Measurements from ENCODE around the gene KTN1.

Gene KTN1

DNA sequence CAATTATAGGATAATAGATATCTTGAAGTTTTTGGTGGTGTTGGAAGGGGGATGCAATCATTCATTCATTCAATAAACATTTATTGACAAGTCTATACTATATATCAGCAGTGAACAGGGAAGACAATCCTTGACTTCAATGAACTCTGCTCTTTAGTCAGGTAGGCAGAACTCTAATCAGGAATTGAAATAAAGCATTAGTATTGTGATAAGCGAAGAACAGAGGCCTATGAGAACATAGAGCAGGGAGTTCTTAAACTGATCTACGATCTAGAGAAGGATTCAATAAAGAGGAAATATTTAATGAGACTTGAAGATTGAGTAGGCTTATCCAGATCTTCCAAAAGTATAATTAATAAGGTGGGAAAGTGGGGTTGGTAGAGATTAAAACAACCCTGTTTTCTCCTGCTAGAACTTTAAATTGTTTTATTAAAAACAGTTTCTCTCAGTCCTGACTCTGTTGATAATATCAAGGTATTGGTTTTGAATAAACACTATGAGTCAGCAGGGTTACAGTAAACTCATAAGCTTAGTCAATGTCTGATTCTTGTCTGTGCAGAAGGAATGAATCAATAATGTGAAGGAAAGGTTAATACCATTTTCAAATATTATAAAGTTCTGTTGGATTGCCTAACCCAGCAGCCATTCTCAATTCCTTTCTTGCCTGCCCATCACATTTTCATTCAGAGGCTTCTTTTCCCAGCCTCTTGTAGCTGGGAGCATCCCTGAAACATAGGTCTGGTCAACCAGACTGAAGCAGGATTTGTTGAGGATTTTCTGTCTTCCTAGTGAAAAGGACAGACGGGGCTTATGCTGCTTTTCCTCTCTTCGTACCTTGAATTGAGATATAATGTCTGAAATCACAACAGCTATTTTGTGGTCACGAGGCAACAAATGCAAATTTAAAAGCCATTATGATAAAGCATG lies 38.9 kb upstream of the KTN1 start:
- Histone ChIP-seq H3K4me1 (ENCODE audit: control insufficient read depth, insufficient read depth, low read length) (no peaks in the 10 kb centered on the region), H3K27ac (ENCODE audit: low read length) (no peak overlapping the region), H3K27me3 (ENCODE audit: control insufficient read depth in 1 of 2, insufficient read depth in 2 of 2, low read length in 2 of 2) (no peaks in the 10 kb centered on the region), H3K9ac (ENCODE audit: low read length in 2 of 2) (no peak overlapping the region), H3K9me3 (ENCODE audit: control insufficient read depth in 2 of 2, low read length in 2 of 2) (no peaks in the 10 kb centered on the region), H3K4me3 (ENCODE audit: low read length in 2 of 2) (no peak overlapping the region), H3K36me3 (ENCODE audit: control insufficient read depth in 2 of 2, insufficient read depth in 2 of 2, low read length in 2 of 2) (no peaks in the 10 kb centered on the region)

DNA sequence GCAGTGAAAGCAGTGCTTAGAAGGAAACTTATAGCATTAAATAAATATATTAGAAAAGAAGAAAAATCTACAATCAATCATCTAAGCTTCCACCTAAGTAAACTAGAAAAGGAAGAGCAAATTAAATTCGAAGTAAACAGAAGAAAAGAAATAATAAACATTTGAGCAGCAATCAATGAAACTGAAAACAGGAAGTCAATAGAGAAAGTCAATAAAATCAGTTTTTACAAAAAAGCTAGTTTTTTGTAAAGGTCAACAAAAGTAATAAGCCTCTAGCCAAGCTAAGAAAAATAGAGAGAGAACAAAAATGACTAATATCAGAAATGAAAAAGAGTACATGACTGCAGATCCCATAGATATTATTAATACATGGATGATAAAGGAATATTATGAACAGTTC lies 34.2 kb upstream of the KTN1 start:
- Histone ChIP-seq H3K9me3 (ENCODE audit: control insufficient read depth in 2 of 2, low read length in 2 of 2) (no peaks in the 10 kb centered on the region), H3K4me3 (ENCODE audit: low read length in 2 of 2) (no peak overlapping the region), H3K36me3 (ENCODE audit: control insufficient read depth in 2 of 2, insufficient read depth in 2 of 2, low read length in 2 of 2) (no peaks in the 10 kb centered on the region), H3K27ac (ENCODE audit: low read length) (no peak overlapping the region), H3K4me1 (ENCODE audit: control insufficient read depth, insufficient read depth, low read length) (no peaks in the 10 kb centered on the region), H3K9ac (ENCODE audit: low read length in 2 of 2) (no peak overlapping the region), H3K27me3 (ENCODE audit: control insufficient read depth in 1 of 2, insufficient read depth in 2 of 2, low read length in 2 of 2) (no peaks in the 10 kb centered on the region)

DNA sequence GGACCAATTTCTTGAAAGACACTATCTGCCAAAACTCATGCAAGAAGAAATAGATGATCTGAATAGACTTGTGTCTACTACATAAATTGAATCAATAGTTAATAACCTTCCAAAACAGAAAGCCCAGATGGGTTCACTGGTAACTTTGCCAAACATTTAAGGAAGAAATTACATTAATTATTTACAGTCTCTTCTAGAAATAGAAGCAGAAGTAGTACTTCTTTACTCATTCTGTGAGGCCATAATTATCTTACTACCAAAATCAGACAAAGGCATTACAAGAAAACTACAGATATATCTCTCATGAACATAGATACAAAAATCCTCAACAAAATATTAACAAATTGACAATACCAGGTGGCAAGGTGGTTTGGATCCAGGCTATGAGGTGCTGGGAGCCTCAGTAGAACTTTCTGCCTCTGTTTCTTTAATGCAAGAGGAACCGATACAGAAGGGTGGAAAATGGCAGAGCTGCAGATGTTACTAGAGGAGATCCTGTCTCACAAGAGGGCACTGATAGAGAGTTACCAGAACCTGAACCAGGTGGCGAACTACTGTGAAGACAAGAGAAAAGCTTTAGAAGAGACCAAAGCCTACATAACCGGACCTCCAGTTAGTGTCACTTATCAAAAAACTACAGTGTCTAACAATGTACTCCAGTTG lies 33.7 kb upstream of the KTN1 start:
- Histone ChIP-seq H3K4me1 (ENCODE audit: control insufficient read depth, insufficient read depth, low read length) (no peaks in the 10 kb centered on the region), H3K27me3 (ENCODE audit: control insufficient read depth in 1 of 2, insufficient read depth in 2 of 2, low read length in 2 of 2) (no peaks in the 10 kb centered on the region), H3K9me3 (ENCODE audit: control insufficient read depth in 2 of 2, low read length in 2 of 2) (no peaks in the 10 kb centered on the region), H3K4me3 (ENCODE audit: low read length in 2 of 2) (no peak overlapping the region), H3K9ac (ENCODE audit: low read length in 2 of 2) (no peak overlapping the region), H3K27ac (ENCODE audit: low read length) (no peak overlapping the region), H3K36me3 (ENCODE audit: control insufficient read depth in 2 of 2, insufficient read depth in 2 of 2, low read length in 2 of 2) (no peaks in the 10 kb centered on the region)

DNA sequence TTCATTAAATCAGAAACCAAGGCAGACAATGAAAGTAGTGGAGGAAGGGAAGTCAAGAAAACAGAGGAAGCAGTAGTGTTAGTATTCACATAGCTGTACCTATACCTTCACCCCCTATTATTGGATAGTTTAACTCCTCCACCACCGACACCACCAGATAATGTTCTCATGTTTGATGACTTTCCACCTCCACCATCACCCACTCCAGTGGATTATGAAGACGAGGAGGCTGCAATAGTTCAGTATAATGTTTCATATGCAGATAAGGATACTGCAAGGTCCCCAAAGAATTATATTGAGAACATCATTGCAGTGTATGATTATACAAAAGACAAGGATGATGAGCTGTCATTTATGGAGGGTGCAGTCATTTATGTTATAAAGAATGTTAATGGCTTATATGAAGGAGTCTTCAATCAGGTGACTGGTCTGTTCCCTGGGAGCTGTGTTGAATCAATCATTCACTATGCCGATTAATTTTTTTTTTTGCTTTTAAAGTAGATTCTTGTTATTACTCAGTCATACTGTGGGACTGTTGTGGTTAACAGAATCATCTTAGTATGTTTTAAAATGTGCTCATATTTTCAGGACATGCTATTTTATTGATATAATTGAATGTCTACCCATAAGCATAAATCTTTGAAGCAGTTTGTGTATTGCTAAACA lies 32.2 kb upstream of the KTN1 start:
- Histone ChIP-seq H3K4me3 (ENCODE audit: low read length in 2 of 2) (no peak overlapping the region), H3K36me3 (ENCODE audit: control insufficient read depth in 2 of 2, insufficient read depth in 2 of 2, low read length in 2 of 2) (no peaks in the 10 kb centered on the region), H3K4me1 (ENCODE audit: control insufficient read depth, insufficient read depth, low read length) (no peaks in the 10 kb centered on the region), H3K9ac (ENCODE audit: low read length in 2 of 2) (no peak overlapping the region), H3K27me3 (ENCODE audit: control insufficient read depth in 1 of 2, insufficient read depth in 2 of 2, low read length in 2 of 2) (no peaks in the 10 kb centered on the region), H3K9me3 (ENCODE audit: control insufficient read depth in 2 of 2, low read length in 2 of 2) (no peaks in the 10 kb centered on the region), H3K27ac (ENCODE audit: low read length) (no peak overlapping the region)

GRCh38 chr14:55553791-55554190 lies 26.2 kb upstream of the KTN1 start:
- H3K27ac ChIP-seq (ENCODE audit: low read length) = no peak overlapping the region
- H3K4me3 ChIP-seq (ENCODE audit: low read length in 2 of 2) = no peak overlapping the region
- H3K9ac ChIP-seq (ENCODE audit: low read length in 2 of 2) = no peak overlapping the region
- H3K27me3 ChIP-seq (ENCODE audit: control insufficient read depth in 1 of 2, insufficient read depth in 2 of 2, low read length in 2 of 2) = no peaks in the 10 kb centered on the region
- H3K36me3 ChIP-seq (ENCODE audit: control insufficient read depth in 2 of 2, insufficient read depth in 2 of 2, low read length in 2 of 2) = no peaks in the 10 kb centered on the region
- H3K4me1 ChIP-seq (ENCODE audit: control insufficient read depth, insufficient read depth, low read length) = peaks cover 9% of the 10 kb centered on the region
- peaks cover 0 to 4% of the 10 kb centered on the region in 2 donors for H3K9me3 ChIP-seq (ENCODE audit: control insufficient read depth in 2 of 2, low read length in 2 of 2)

GRCh38 chr14:55556929-55557623 lies 22.9 kb upstream of the KTN1 start:
- Histone ChIP-seq H3K36me3 (ENCODE audit: control insufficient read depth in 2 of 2, insufficient read depth in 2 of 2, low read length in 2 of 2) (no peaks in the 10 kb centered on the region), H3K4me1 (ENCODE audit: control insufficient read depth, insufficient read depth, low read length) (peaks cover 9% of the 10 kb centered on the region), H3K9me3 (ENCODE audit: control insufficient read depth in 2 of 2, low read length in 2 of 2) (peaks cover 0 to 4% of the 10 kb centered on the region in 2 donors), H3K27ac (ENCODE audit: low read length) (no peak overlapping the region), H3K27me3 (ENCODE audit: control insufficient read depth in 1 of 2, insufficient read depth in 2 of 2, low read length in 2 of 2) (no peaks in the 10 kb centered on the region), H3K9ac (ENCODE audit: low read length in 2 of 2) (no peak overlapping the region), H3K4me3 (ENCODE audit: low read length in 2 of 2) (peak overlapping the region in 1 of 2 donors; percentile 63)

GRCh38 chr14:55562135-55562534 lies 17.9 kb upstream of the KTN1 start:
- Histone ChIP-seq H3K27me3 (ENCODE audit: control insufficient read depth in 1 of 2, insufficient read depth in 2 of 2, low read length in 2 of 2) (no peaks in the 10 kb centered on the region), H3K36me3 (ENCODE audit: control insufficient read depth in 2 of 2, insufficient read depth in 2 of 2, low read length in 2 of 2) (no peaks in the 10 kb centered on the region), H3K9me3 (ENCODE audit: control insufficient read depth in 2 of 2, low read length in 2 of 2) (no peaks in the 10 kb centered on the region), H3K9ac (ENCODE audit: low read length in 2 of 2) (no peak overlapping the region), H3K4me3 (ENCODE audit: low read length in 2 of 2) (no peak overlapping the region), H3K27ac (ENCODE audit: low read length) (no peak overlapping the region), H3K4me1 (ENCODE audit: control insufficient read depth, insufficient read depth, low read length) (peaks cover 5% of the 10 kb centered on the region)

DNA sequence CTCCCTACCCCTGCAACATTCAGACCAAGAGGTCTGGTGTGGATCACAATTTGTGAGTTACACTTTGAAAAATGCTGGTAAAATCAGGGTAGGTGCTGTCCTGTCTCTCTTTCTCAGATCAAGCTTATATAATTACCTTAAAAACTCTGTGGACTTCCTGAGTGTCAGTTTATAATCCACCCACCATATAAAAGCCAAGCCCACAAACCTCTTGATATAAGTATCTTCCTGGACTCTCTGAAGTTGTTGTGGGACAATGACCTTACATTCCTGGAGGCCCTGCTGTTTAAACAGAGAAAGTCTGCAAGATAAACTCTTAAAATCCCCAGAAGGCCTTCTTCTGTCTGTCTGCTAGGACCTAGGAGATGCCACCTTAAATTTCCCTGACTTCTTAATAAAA lies 11.4 kb upstream of the KTN1 start:
- Histone ChIP-seq H3K4me1 (ENCODE audit: control insufficient read depth, insufficient read depth, low read length) (no peaks in the 10 kb centered on the region), H3K4me3 (ENCODE audit: low read length in 2 of 2) (no peak overlapping the region), H3K9me3 (ENCODE audit: control insufficient read depth in 2 of 2, low read length in 2 of 2) (no peaks in the 10 kb centered on the region), H3K36me3 (ENCODE audit: control insufficient read depth in 2 of 2, insufficient read depth in 2 of 2, low read length in 2 of 2) (no peaks in the 10 kb centered on the region), H3K9ac (ENCODE audit: low read length in 2 of 2) (no peak overlapping the region), H3K27ac (ENCODE audit: low read length) (no peak overlapping the region), H3K27me3 (ENCODE audit: control insufficient read depth in 1 of 2, insufficient read depth in 2 of 2, low read length in 2 of 2) (no peaks in the 10 kb centered on the region)

DNA sequence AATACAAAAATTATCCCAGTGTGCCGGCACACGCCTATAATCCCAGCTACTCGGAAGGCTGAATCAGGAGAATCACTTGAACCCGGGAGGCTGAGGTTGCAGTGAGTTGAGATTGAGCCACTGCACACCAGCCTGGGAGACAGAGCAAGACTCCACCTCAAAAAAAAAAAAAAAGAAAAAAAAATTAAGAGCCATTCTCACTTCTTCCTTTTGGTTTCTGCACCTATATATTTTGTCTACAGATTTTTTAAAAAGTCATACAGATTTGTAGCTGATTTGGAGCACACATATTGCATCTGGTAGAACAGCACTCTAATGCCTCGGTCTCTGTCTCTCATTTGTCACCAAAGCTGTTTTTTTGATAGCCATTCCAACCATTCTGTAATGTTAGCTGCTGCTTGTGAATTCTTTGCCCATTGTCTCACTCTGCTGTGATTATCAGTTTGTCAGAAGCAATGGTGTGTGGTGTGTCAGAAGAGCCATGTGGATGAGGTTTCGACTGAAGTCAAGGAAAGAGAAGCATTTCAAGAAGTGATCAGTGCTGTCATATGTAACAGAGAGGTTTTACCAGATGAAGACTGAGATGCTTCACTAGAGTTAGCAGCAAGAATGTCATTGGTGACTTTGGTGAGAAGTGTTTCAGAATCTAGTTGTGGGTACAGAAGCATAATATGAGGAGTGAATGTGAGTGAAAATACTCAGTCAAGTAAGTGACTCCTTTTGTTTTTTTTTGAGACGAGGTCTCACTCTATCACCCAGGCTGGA lies 8.7 kb upstream of the KTN1 start:
- Histone ChIP-seq H3K9ac (ENCODE audit: low read length in 2 of 2) (no peak overlapping the region), H3K4me3 (ENCODE audit: low read length in 2 of 2) (no peak overlapping the region), H3K27me3 (ENCODE audit: control insufficient read depth in 1 of 2, insufficient read depth in 2 of 2, low read length in 2 of 2) (no peaks in the 10 kb centered on the region), H3K36me3 (ENCODE audit: control insufficient read depth in 2 of 2, insufficient read depth in 2 of 2, low read length in 2 of 2) (no peaks in the 10 kb centered on the region), H3K27ac (ENCODE audit: low read length) (no peak overlapping the region), H3K9me3 (ENCODE audit: control insufficient read depth in 2 of 2, low read length in 2 of 2) (no peaks in the 10 kb centered on the region), H3K4me1 (ENCODE audit: control insufficient read depth, insufficient read depth, low read length) (no peaks in the 10 kb centered on the region)

- H3K27me3 ChIP-seq (ENCODE audit: control insufficient read depth in 1 of 2, insufficient read depth in 2 of 2, low read length in 2 of 2) = no peaks in the 10 kb centered on the region
- H3K9ac ChIP-seq (ENCODE audit: low read length in 2 of 2) = no peak overlapping the region
- no peaks in the 10 kb centered on the region for H3K36me3 ChIP-seq (ENCODE audit: control insufficient read depth in 2 of 2, insufficient read depth in 2 of 2, low read length in 2 of 2)
- H3K9me3 ChIP-seq (ENCODE audit: control insufficient read depth in 2 of 2, low read length in 2 of 2) = no peaks in the 10 kb centered on the region
- H3K4me1 ChIP-seq (ENCODE audit: control insufficient read depth, insufficient read depth, low read length) = no peaks in the 10 kb centered on the region
- H3K27ac ChIP-seq (ENCODE audit: low read length) = no peak overlapping the region
- no peak overlapping the region for H3K4me3 ChIP-seq (ENCODE audit: low read length in 2 of 2)
Observed at GRCh38 chr14:55572578-55572977, 7.4 kb upstream of the KTN1 start.
